ENCODE data around the gene SEMA5B.

SEMA5B gene

GRCh38 chr3:123055352-123055751 lies 27.8 kb upstream of the SEMA5B start:
- no peak for DNase-seq

- DNase-seq: no peak
Observed at GRCh38 chr3:123054931-123055330, 27.4 kb upstream of the SEMA5B start.

GRCh38 chr3:123054109-123054778 lies 26.7 kb upstream of the SEMA5B start:
- DNase-seq: no peak

- peak; percentile 49 for DNase-seq
Observed at GRCh38 chr3:123053107-123053506, 25.5 kb upstream of the SEMA5B start.

GRCh38 chr3:123050666-123051065 lies 23.1 kb upstream of the SEMA5B start:
- no peak for DNase-seq

- no peak for DNase-seq
Observed at GRCh38 chr3:123048480-123049237, 21.1 kb upstream of the SEMA5B start.

- no peak for DNase-seq
Observed at GRCh38 chr3:123047062-123047319, 19.4 kb upstream of the SEMA5B start.

GRCh38 chr3:123046262-123047061 lies 18.9 kb upstream of the SEMA5B start:
- DNase-seq: no peak

GRCh38 chr3:123044981-123045763 lies 17.6 kb upstream of the SEMA5B start:
- DNase-seq: no peak

GRCh38 chr3:123042413-123042812 lies 14.8 kb upstream of the SEMA5B start:
- no peak for DNase-seq

GRCh38 chr3:123039178-123039577 lies 11.6 kb upstream of the SEMA5B start:
- DNase-seq: peak; percentile 46

- peak; percentile 35 for DNase-seq
Observed at GRCh38 chr3:123038751-123039150, 11.2 kb upstream of the SEMA5B start.

GRCh38 chr3:123037015-123037375 lies 9.4 kb upstream of the SEMA5B start:
- no peak for DNase-seq

- DNase-seq: no peak
Observed at GRCh38 chr3:123036352-123037014, 8.9 kb upstream of the SEMA5B start.

- DNase-seq: no peak
Observed at GRCh38 chr3:123034996-123035395, 7.4 kb upstream of the SEMA5B start.

- no peak for DNase-seq
Observed at GRCh38 chr3:123034120-123034519, 6.6 kb upstream of the SEMA5B start.

GRCh38 chr3:123032057-123032456 lies 4.5 kb upstream of the SEMA5B start:
- DNase-seq: no peak

GRCh38 chr3:123031051-123031450 lies 3.5 kb upstream of the SEMA5B start:
- DNase-seq: no peak

GRCh38 chr3:123028233-123028828 lies 768 bp upstream of the SEMA5B start:
- peak; percentile 67 for DNase-seq

GRCh38 chr3:123026565-123027291 lies 835 bp downstream of the SEMA5B start:
- peak; percentile 42 for DNase-seq
